Measurements from ENCODE around the gene SLCO2A1.

- TF ChIP-seq CTCF (IDR thresholded peaks at IDR 0.05 in 4 of 5, conservative IDR thresholded peaks at IDR 0.05 in 1 of 5) = no peak
- TF ChIP-seq POLR2A (IDR thresholded peaks at IDR 0.05) = no peak
Observed at GRCh38 chr3:133897547-133897946, 132.2 kb downstream of the SLCO2A1 start.
